Measurements from ENCODE around the gene MARK4. TPM values are rescaled to one million over a fixed set of nuclear protein-coding genes. Genes with fewer than 3 reads are reported as not detected.

MARK4 gene
- total RNA-seq, 4 donors from 2014 or later: 17.4 to 36.9 (median 27.5) TPM

DNA sequence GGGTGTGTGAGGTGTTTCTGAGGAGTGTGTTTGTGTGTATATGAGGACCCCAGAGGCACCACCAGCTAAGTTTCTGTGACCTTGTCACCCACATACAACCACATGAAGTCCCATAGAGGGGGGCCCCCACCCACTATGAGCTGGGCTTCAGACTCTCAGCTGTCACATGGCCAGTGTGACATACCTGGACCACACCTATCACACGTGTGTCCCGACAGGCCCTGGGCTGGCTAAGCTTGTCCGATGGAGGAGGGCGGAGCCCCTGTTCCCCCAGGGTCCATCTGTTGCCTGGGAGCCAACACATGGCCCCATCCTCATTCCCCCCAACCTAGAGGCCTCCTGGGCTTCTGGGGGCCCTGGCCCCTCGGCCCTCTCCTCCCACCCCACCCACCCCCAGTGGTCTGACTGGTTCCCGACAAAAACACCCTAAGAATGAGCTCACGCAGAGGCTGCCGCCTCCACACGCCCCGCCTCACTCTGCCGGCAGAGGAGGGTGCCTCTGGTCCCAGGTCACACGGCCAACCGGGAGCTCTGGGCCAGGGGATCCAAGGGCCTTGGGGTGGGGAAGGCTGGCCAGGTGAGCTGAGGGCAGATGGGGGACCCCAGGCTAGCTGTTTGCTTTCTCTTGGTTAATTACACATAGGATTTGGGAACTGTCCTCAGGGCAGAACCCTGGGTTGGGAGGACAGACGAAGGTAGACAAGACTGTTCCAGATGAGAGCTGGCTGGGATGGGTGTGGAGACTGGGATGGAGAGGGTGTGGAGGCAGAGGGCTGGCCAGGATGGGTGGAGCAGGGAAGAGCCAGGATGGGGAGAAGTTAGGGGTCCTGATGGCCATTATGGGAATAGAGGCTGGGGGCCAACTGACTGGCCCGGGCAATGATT, 93.8 kb downstream of the MARK4 start:
- TF ChIP-seq POLR2AphosphoS5 (IDR thresholded peaks at IDR 0.05) (no peak), EP300 (IDR thresholded peaks at IDR 0.05) (no peak), POLR2A (IDR thresholded peaks at IDR 0.05; ENCODE audit: low read depth) (no peak)
- TF ChIP-seq, protein P1, sequence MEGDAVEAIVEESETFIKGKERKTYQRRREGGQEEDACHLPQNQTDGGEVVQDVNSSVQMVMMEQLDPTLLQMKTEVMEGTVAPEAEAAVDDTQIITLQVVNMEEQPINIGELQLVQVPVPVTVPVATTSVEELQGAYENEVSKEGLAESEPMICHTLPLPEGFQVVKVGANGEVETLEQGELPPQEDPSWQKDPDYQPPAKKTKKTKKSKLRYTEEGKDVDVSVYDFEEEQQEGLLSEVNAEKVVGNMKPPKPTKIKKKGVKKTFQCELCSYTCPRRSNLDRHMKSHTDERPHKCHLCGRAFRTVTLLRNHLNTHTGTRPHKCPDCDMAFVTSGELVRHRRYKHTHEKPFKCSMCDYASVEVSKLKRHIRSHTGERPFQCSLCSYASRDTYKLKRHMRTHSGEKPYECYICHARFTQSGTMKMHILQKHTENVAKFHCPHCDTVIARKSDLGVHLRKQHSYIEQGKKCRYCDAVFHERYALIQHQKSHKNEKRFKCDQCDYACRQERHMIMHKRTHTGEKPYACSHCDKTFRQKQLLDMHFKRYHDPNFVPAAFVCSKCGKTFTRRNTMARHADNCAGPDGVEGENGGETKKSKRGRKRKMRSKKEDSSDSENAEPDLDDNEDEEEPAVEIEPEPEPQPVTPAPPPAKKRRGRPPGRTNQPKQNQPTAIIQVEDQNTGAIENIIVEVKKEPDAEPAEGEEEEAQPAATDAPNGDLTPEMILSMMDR (IDR thresholded peaks at IDR 0.05): no peak
- peaks cover 5 to 69% (median 15%) of the 10 kb centered on the region in 4 donors for H3K27me3 ChIP-seq
- H3K4me1 ChIP-seq: peaks cover 4 to 11% (median 8%) of the 10 kb centered on the region in 4 donors
- no peak overlapping the region for H3K27ac ChIP-seq (replicated peaks in 1 of 4)
- H3K9me3 ChIP-seq: no peaks in the 10 kb centered on the region
- no peaks in the 10 kb centered on the region for H3K36me3 ChIP-seq
- intact Hi-C loops (cut with DNase I): no loop called here
- no peak overlapping the region for H3K4me3 ChIP-seq
- 74% methylated on average over 8 of the region's 15 CpGs for WGBS
- DNase-seq (ENCODE audit: extremely low spot score): no peak

DNA sequence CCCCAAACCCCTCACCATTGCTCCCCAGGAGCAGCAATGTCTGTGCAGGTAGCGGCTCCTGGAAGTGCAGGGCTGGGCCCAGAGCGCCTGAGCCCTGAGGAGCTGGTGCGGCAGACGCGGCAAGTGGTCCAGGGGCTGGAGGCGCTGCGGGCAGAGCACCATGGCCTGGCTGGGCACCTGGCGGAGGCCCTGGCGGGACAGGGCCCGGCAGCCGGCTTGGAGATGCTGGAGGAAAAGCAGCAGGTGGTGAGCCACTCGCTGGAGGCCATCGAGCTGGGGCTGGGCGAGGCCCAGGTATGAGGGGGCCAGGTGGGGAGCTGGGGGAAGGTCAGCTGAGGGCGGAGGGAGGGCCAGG, 94.4 kb downstream of the MARK4 start:
- H3K4me1 ChIP-seq: peaks cover 3 to 8% (median 5%) of the 10 kb centered on the region in 4 donors
- 86% methylated on average over 7 of the region's 15 CpGs for WGBS
- no peak for TF ChIP-seq EP300 (IDR thresholded peaks at IDR 0.05)
- no peak for TF ChIP-seq POLR2A (IDR thresholded peaks at IDR 0.05; ENCODE audit: low read depth)
- TF ChIP-seq, protein P1 (IDR thresholded peaks at IDR 0.05): no peak
- no peak for TF ChIP-seq POLR2AphosphoS5 (IDR thresholded peaks at IDR 0.05)
- DNase-seq (ENCODE audit: extremely low spot score): no peak
- intact Hi-C loops (cut with DNase I): no loop called here
- no peak overlapping the region for H3K27ac ChIP-seq (replicated peaks in 1 of 4)
- H3K4me3 ChIP-seq: no peak overlapping the region
- peaks cover 0 to 4% (median under 1%) of the 10 kb centered on the region in 4 donors for H3K36me3 ChIP-seq
- peaks cover 1 to 62% (median 8%) of the 10 kb centered on the region in 4 donors for H3K27me3 ChIP-seq
- no peaks in the 10 kb centered on the region for H3K9me3 ChIP-seq

DNA sequence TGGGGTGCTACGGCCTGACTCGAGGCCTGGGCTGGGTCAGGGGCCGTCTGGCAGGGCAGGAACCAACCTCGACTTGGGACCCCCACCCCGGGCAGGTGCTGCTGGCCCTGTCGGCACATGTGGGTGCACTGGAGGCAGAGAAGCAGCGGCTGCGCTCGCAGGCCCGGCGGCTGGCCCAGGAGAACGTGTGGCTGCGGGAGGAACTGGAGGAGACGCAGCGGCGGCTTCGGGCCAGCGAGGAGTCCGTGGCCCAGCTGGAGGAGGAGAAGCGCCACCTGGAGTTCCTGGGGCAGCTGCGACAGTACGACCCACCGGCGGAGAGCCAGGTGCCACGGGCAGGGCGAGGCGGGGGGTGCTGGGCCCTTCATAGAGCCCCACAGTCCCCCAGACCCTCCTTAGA, 95.4 kb downstream of the MARK4 start:
- Histone ChIP-seq H3K9me3 (no peaks in the 10 kb centered on the region), H3K27me3 (peaks cover 0 to 53% (median 3%) of the 10 kb centered on the region in 4 donors), H3K27ac (replicated peaks in 1 of 4) (no peak overlapping the region), H3K36me3 (peaks cover under 1 to 14% (median 9%) of the 10 kb centered on the region in 4 donors), H3K4me3 (no peak overlapping the region), H3K4me1 (no peaks in the 10 kb centered on the region)
- TF ChIP-seq, protein P1 (IDR thresholded peaks at IDR 0.05): no peak
- no peak for TF ChIP-seq POLR2A (IDR thresholded peaks at IDR 0.05; ENCODE audit: low read depth)
- no peak for TF ChIP-seq POLR2AphosphoS5 (IDR thresholded peaks at IDR 0.05)
- no peak for TF ChIP-seq EP300 (IDR thresholded peaks at IDR 0.05)
- DNase-seq (ENCODE audit: extremely low spot score): no peak
- no CpG with 5 or more reads among the region's 27 CpGs for WGBS
- intact Hi-C loops (cut with DNase I): no loop called here

DNA sequence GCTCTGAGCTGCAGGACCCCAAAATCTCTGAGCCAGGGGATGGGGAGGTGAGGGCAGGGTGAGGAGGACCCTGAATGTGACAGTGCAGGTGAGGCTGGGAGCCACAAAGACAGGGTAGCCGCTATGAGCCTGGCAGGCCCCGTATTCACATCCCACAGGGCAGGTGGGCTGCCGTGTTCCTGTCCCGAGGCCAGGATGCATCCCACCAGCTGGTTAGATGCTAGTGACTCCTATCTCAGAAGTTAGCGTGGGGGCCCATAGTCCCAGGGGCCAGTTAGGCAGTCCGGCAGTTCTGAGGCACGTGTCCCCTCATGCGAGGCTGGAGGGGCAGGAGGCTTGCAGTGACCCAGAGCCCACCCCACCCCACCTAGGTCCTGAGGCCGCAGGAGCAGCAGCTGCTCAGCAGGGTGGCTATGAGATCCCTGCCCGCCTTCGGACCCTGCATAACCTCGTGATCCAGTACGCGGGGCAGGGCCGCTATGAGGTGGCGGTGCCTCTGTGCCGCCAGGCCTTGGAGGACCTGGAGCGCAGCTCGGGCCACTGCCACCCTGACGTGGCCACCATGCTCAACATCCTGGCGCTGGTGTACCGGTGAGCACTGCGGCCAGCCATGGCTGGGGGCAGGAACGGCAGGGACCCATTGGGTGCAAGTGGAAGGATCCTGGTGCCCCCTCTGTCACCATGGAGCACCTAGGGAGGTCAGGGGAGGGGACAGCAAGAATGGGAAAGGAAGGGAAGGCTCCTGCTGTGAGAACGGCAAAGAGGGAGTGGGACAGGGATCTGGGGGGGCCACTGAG, 96.7 kb downstream of the MARK4 start:
- H3K36me3 ChIP-seq: peaks cover 6 to 27% (median 22%) of the 10 kb centered on the region in 4 donors

More for the DNA sequence above, 96.7 kb downstream of the MARK4 start:
- H3K27ac ChIP-seq (replicated peaks in 1 of 4): no peak overlapping the region
- no peaks in the 10 kb centered on the region for H3K4me1 ChIP-seq
- intact Hi-C loops (cut with DNase I): no loop called here
- no peaks in the 10 kb centered on the region for H3K9me3 ChIP-seq
- peaks cover 0 to 41% (median 3%) of the 10 kb centered on the region in 4 donors for H3K27me3 ChIP-seq
- 82% methylated on average over 13 of the region's 25 CpGs for WGBS
- no peak for TF ChIP-seq POLR2A (IDR thresholded peaks at IDR 0.05; ENCODE audit: low read depth)
- TF ChIP-seq, protein P1 (IDR thresholded peaks at IDR 0.05): no peak
- no peak for TF ChIP-seq EP300 (IDR thresholded peaks at IDR 0.05)
- no peak for TF ChIP-seq POLR2AphosphoS5 (IDR thresholded peaks at IDR 0.05)
- H3K4me3 ChIP-seq: no peak overlapping the region
- no peak for DNase-seq (ENCODE audit: extremely low spot score)
